ENCODE data around the gene SLC9A7. TPM values are rescaled to one million over a fixed set of nuclear protein-coding genes. Genes with fewer than 3 reads are reported as not detected.
"Not testable (repeated sequence)": the region's sequence is repeated elsewhere in the genome, so short reads cannot be mapped to it uniquely, and the experiment has no call there.

The SLC9A7 gene
- total RNA-seq, 1 experiment from 2014 or later, result 20.9 TPM

DNA sequence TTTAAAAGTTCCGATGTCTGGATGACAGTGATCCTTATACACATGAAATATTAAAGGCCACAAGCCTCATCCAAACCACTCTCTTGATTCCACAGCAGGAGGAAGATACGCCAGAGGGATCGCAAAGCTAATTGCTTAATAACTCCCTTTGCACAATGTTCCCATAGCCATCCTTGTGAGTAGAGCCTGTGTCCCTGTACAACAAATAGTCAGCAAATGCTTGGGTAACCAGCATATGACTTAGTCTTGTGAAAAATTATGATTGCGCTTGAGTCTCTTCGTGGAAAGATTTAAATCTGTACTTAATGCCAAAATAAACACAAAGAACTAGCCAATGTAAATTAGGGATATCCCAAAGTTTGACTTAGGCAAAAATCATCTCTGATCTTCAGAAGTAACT is 31.5 kb downstream of the SLC9A7 start:
- Histone ChIP-seq H2AFZ (no peak overlapping the region), H3K79me2 (ENCODE audit: low read depth) (no peaks in the 10 kb centered on the region), H3F3A (ENCODE audit: insufficient read depth, low read depth) (no peaks in the 10 kb centered on the region), H3K27ac (no peak overlapping the region), H3K4me3 (no peak overlapping the region), H3K36me3 (ENCODE audit: low read depth) (no peaks in the 10 kb centered on the region), H3K27me3 (ENCODE audit: insufficient read depth, low read depth) (no peaks in the 10 kb centered on the region), H3K9me2 (ENCODE audit: insufficient read depth) (no peaks in the 10 kb centered on the region), H3K9me3 (ENCODE audit: insufficient read depth, low read depth) (no peaks in the 10 kb centered on the region), H3K4me1 (replicated peaks; ENCODE audit: insufficient read depth) (no peaks in the 10 kb centered on the region), H4K20me1 (ENCODE audit: insufficient read depth) (no peaks in the 10 kb centered on the region), H3K4me2 (no peak overlapping the region)
- BruUV-seq (replicated peaks), result no TSS peak
- ChIA-PET CTCF (no interaction called here), POLR2A (ENCODE audit: unreplicated experiment) (no interaction called here)
- no peak for TF ChIP-seq EZH2 (IDR thresholded peaks at IDR 0.05; ENCODE audit: low read depth)
- TF ChIP-seq, protein P1, sequence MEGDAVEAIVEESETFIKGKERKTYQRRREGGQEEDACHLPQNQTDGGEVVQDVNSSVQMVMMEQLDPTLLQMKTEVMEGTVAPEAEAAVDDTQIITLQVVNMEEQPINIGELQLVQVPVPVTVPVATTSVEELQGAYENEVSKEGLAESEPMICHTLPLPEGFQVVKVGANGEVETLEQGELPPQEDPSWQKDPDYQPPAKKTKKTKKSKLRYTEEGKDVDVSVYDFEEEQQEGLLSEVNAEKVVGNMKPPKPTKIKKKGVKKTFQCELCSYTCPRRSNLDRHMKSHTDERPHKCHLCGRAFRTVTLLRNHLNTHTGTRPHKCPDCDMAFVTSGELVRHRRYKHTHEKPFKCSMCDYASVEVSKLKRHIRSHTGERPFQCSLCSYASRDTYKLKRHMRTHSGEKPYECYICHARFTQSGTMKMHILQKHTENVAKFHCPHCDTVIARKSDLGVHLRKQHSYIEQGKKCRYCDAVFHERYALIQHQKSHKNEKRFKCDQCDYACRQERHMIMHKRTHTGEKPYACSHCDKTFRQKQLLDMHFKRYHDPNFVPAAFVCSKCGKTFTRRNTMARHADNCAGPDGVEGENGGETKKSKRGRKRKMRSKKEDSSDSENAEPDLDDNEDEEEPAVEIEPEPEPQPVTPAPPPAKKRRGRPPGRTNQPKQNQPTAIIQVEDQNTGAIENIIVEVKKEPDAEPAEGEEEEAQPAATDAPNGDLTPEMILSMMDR (conservative IDR thresholded peaks at IDR 0.05), result no peak
- intact Hi-C loops (cut with micrococcal nuclease; ENCODE audit: unreplicated experiment), result no loop called here
- no peak for DNase-seq

DNA sequence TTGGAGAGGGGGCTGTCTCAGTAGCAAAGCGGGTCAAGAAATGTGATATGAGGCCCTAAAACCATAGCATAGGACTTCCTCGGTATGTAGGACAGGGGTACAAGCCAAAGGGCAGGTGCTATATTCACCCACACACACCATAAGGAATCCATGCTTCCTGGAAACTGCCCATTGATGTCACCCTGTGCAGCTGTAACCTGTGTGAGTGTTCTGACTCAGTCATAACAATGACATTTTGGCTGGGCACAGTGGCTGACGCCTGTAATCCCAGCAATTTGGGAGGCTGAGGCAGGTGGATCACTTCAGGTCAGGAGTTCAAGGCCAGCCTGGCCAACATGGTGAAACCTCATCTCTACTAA is 35.4 kb downstream of the SLC9A7 start:
- BruUV-seq (replicated peaks); DNase-seq: not testable (repeated sequence)

DNA sequence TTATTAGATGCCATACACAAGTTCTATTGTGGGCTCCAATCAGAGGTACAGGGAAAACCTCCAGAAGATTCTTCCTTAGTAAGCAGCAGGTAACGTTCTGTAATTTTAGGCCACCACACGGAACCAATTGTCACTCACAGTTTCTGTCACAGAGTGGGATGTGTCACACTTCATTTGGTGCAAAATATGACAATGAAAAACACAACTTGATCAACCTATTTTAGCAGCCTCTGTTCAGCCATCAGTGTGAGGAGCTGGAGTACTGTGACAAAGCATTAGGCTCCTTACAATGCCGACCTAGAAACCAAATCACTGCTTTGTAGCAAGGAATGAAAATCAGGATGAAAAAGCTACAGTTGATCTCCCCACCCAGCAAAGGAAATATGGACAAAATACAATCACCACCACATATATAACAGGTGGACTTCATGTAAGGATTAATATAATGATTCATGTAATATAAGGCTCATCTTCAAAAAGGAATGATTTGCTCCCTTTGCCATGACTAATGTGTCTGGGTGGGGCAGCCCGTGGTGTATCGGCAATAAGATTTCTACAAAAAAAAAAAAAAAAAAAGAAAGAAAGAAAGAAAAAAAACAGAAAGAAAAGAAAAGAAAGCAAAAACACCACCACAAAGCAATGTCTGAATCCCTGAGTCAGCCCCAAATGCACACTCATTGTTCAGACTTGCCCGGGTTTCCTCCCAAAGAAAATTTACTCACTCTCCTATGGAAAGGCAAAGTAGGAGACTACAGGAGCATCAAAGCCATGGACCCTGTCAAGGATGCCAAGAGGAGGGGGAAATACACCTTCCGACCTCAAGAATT is 36.0 kb downstream of the SLC9A7 start:
- no peak for DNase-seq
- H3K36me3 ChIP-seq (ENCODE audit: low read depth), result no peaks in the 10 kb centered on the region
- H3K27ac ChIP-seq, result no peak overlapping the region
- BruUV-seq (replicated peaks), result no TSS peak
- no peak for TF ChIP-seq EZH2 (IDR thresholded peaks at IDR 0.05; ENCODE audit: low read depth)
- TF ChIP-seq, protein P1 (conservative IDR thresholded peaks at IDR 0.05), result no peak
- CTCF ChIA-PET, result no interaction called here
- no peaks in the 10 kb centered on the region for H3K9me2 ChIP-seq (ENCODE audit: insufficient read depth)
- H4K20me1 ChIP-seq (ENCODE audit: insufficient read depth), result no peaks in the 10 kb centered on the region
- H3K4me1 ChIP-seq (replicated peaks; ENCODE audit: insufficient read depth), result no peaks in the 10 kb centered on the region
- POLR2A ChIA-PET (ENCODE audit: unreplicated experiment), result no interaction called here
- intact Hi-C loops (cut with micrococcal nuclease; ENCODE audit: unreplicated experiment), result no loop called here
- no peaks in the 10 kb centered on the region for H3K27me3 ChIP-seq (ENCODE audit: insufficient read depth, low read depth)
- no peak overlapping the region for H3K4me3 ChIP-seq
- H3K9me3 ChIP-seq (ENCODE audit: insufficient read depth, low read depth), result no peaks in the 10 kb centered on the region
- H3F3A ChIP-seq (ENCODE audit: insufficient read depth, low read depth), result no peaks in the 10 kb centered on the region
- H3K79me2 ChIP-seq (ENCODE audit: low read depth), result no peaks in the 10 kb centered on the region; the same call in 1 of the 2 replicates
- no peak overlapping the region for H2AFZ ChIP-seq
- no peak overlapping the region for H3K4me2 ChIP-seq

More for the DNA sequence above, 35.4 kb downstream of the SLC9A7 start:
- H2AFZ ChIP-seq; CTCF ChIA-PET; H3K9me3 ChIP-seq (ENCODE audit: insufficient read depth, low read depth); H3K27me3 ChIP-seq (ENCODE audit: insufficient read depth, low read depth); H3K27ac ChIP-seq; H3K4me1 ChIP-seq (replicated peaks; ENCODE audit: insufficient read depth); H3K9me2 ChIP-seq (ENCODE audit: insufficient read depth); H3K4me3 ChIP-seq; H4K20me1 ChIP-seq (ENCODE audit: insufficient read depth); intact Hi-C loops (cut with micrococcal nuclease; ENCODE audit: unreplicated experiment); H3F3A ChIP-seq (ENCODE audit: insufficient read depth, low read depth); H3K4me2 ChIP-seq; H3K36me3 ChIP-seq (ENCODE audit: low read depth); POLR2A ChIA-PET (ENCODE audit: unreplicated experiment); H3K79me2 ChIP-seq (ENCODE audit: low read depth): not testable (repeated sequence)

DNA sequence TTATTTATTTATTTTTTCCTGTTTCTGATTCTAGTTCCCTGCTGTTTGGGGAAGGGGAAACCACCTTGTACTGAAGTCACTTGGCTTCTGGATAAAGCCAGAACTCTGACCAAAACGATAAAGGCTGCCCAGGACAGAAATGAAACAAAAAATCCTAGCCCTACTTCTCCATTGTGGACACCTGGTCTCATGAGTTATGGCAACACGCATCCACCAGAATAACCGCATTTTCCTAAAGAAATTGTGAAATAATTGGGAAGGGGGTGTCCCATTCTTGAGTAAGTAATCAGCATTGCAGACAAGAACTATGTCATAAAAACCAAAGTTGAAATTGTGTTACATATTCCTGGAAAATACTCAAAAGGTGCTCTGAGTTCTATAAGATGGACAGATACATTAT is 42.1 kb downstream of the SLC9A7 start:
- DNase-seq, result no peak
- intact Hi-C loops (cut with micrococcal nuclease; ENCODE audit: unreplicated experiment), result no loop called here
- no peaks in the 10 kb centered on the region for H3K4me1 ChIP-seq (replicated peaks; ENCODE audit: insufficient read depth)
- ChIA-PET POLR2A (ENCODE audit: unreplicated experiment) (no interaction called here), CTCF (no interaction called here)
- H3K9me3 ChIP-seq (ENCODE audit: insufficient read depth, low read depth), result no peaks in the 10 kb centered on the region
- H3K4me3 ChIP-seq, result no peak overlapping the region
- no peaks in the 10 kb centered on the region for H3K27me3 ChIP-seq (ENCODE audit: insufficient read depth, low read depth)
- peaks cover 16% of the 10 kb centered on the region; the same call in 1 of the 2 replicates for H3K79me2 ChIP-seq (ENCODE audit: low read depth)
- H3K4me2 ChIP-seq, result no peak overlapping the region
- TF ChIP-seq, protein P1 (conservative IDR thresholded peaks at IDR 0.05), result no peak
- no peak for TF ChIP-seq EZH2 (IDR thresholded peaks at IDR 0.05; ENCODE audit: low read depth)
- no peak overlapping the region for H3K27ac ChIP-seq
- no peaks in the 10 kb centered on the region for H3F3A ChIP-seq (ENCODE audit: insufficient read depth, low read depth)
- no peaks in the 10 kb centered on the region for H3K36me3 ChIP-seq (ENCODE audit: low read depth)
- no TSS peak for BruUV-seq (replicated peaks)
- H2AFZ ChIP-seq, result no peak overlapping the region
- H4K20me1 ChIP-seq (ENCODE audit: insufficient read depth), result no peaks in the 10 kb centered on the region
- H3K9me2 ChIP-seq (ENCODE audit: insufficient read depth), result no peaks in the 10 kb centered on the region
